Measurements from ENCODE around the gene LPAR2.

GRCh38 chr19:19652482-19653295, 24.7 kb upstream of the LPAR2 start:
- TF ChIP-seq, protein P1, sequence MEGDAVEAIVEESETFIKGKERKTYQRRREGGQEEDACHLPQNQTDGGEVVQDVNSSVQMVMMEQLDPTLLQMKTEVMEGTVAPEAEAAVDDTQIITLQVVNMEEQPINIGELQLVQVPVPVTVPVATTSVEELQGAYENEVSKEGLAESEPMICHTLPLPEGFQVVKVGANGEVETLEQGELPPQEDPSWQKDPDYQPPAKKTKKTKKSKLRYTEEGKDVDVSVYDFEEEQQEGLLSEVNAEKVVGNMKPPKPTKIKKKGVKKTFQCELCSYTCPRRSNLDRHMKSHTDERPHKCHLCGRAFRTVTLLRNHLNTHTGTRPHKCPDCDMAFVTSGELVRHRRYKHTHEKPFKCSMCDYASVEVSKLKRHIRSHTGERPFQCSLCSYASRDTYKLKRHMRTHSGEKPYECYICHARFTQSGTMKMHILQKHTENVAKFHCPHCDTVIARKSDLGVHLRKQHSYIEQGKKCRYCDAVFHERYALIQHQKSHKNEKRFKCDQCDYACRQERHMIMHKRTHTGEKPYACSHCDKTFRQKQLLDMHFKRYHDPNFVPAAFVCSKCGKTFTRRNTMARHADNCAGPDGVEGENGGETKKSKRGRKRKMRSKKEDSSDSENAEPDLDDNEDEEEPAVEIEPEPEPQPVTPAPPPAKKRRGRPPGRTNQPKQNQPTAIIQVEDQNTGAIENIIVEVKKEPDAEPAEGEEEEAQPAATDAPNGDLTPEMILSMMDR (IDR thresholded peaks at IDR 0.05): no peak
- TF ChIP-seq POLR2A (IDR thresholded peaks at IDR 0.05): no peak
